ENCODE data around the gene GHR.

DNA sequence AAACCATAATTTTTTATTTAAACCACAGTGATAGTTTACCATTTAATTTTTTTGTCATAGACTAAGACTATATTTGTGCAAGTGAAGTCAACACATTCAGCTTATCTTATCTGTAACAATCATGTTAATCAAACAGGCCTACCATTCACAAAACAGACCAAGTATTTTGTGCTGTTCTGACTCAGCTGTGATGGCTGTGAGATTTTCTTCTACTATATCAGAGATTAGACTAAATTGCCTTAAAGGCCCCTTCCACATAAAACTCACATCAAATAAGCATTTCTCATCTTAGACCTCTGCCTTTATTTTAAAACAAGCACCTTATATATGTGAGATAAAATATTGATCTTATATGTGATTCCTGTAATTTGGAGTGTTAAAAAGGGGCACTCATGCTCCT, 346.8 kb downstream of the GHR start:
- TF ChIP-seq, protein P1, sequence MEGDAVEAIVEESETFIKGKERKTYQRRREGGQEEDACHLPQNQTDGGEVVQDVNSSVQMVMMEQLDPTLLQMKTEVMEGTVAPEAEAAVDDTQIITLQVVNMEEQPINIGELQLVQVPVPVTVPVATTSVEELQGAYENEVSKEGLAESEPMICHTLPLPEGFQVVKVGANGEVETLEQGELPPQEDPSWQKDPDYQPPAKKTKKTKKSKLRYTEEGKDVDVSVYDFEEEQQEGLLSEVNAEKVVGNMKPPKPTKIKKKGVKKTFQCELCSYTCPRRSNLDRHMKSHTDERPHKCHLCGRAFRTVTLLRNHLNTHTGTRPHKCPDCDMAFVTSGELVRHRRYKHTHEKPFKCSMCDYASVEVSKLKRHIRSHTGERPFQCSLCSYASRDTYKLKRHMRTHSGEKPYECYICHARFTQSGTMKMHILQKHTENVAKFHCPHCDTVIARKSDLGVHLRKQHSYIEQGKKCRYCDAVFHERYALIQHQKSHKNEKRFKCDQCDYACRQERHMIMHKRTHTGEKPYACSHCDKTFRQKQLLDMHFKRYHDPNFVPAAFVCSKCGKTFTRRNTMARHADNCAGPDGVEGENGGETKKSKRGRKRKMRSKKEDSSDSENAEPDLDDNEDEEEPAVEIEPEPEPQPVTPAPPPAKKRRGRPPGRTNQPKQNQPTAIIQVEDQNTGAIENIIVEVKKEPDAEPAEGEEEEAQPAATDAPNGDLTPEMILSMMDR (IDR thresholded peaks at IDR 0.05; ENCODE audit: extremely low read depth in 1 of 2, insufficient read depth in 1 of 2, low read depth in 1 of 2, low read length in 2 of 2): no peak
- no peak for TF ChIP-seq EZH2 (IDR thresholded peaks at IDR 0.05; ENCODE audit: borderline replicate concordance, low read depth, low read length, severe bottlenecking)
- TF ChIP-seq MYC (IDR thresholded peaks at IDR 0.05; ENCODE audit: low read depth, low read length): no peak
